Lung (tissue), 12 donors: ENCODE results near the gene SCD5. TPM values are rescaled to one million over a fixed set of nuclear protein-coding genes. Genes with fewer than 3 reads are reported as not detected.

Experiments
- ATAC-seq: fragments of 200-7000 bp; cut with Tn5 transposase; one replicate; pipeline ENCODE4 v1.9.1; 2020; ENCODE audit warnings: moderate number of reproducible peaks; ENCODE audit not compliant: insufficient read depth, low FRiP score
- DNase-seq, 3 donors: peaks; one replicate each; pipeline ENCODE4 v3.0.0-alpha.2; 2013 to 2017
- H3K27ac ChIP-seq, 2 donors: one replicate each; pipeline ENCODE4 v1.5.1; 2013; ENCODE audit warnings: mild to moderate bottlenecking in 2 of 2, moderate library complexity in 2 of 2, control low read depth in 1 of 2, inconsistent platforms in 1 of 2, low read depth in 1 of 2, low read length in 1 of 2
- H3K27me3 ChIP-seq, 3 donors: one replicate each; pipeline ENCODE4 v1.5.1; 2013; ENCODE audit warnings: low read length in 2 of 3; ENCODE audit not compliant: control insufficient read depth in 3 of 3, insufficient read depth in 3 of 3
- H3K36me3 ChIP-seq, 4 donors: one replicate each; pipeline ENCODE4 v1.5.1; 2013; ENCODE audit warnings: low read length in 4 of 4, mild to moderate bottlenecking in 1 of 4, moderate library complexity in 1 of 4; ENCODE audit not compliant: control insufficient read depth in 4 of 4, insufficient read depth in 4 of 4
- H3K4me1 ChIP-seq, 5 donors: one replicate each; pipeline ENCODE4 v1.5.1; 2013; ENCODE audit warnings: low read length in 5 of 5, mild to moderate bottlenecking in 2 of 5, moderate library complexity in 1 of 5; ENCODE audit not compliant: control insufficient read depth in 5 of 5, insufficient read depth in 5 of 5
- H3K4me3 ChIP-seq: one replicate; pipeline ENCODE4 v1.5.1; 2013; ENCODE audit warnings: mild to moderate bottlenecking, control low read depth, moderate library complexity
- H3K9ac ChIP-seq, 2 donors: one replicate each; pipeline ENCODE4 v1.5.1; 2013; ENCODE audit warnings: low read length in 2 of 2, control low read depth in 1 of 2; ENCODE audit not compliant: insufficient read depth in 1 of 2
- H3K9me3 ChIP-seq, 4 donors: one replicate each; pipeline ENCODE4 v1.5.1; 2013; ENCODE audit warnings: low read length in 3 of 4, mild to moderate bottlenecking in 1 of 4, moderate library complexity in 1 of 4; ENCODE audit not compliant: control insufficient read depth in 4 of 4, insufficient read depth in 3 of 4
- CTCF ChIP-seq: IDR thresholded peaks from 2 replicates; pipeline ENCODE4 v1.5.1; 2012; ENCODE audit warnings: mild to moderate bottlenecking; ENCODE audit errors: control extremely low read depth, extremely low read depth
- WGBS, 2 donors: extraction: QIAGEN DNeasy Blood & Tissue Kit; methylation state at CpG; one replicate each; pipeline ENCODE4 v1.1.7; 2013; 5-methylcytosine and 5-hydroxymethylcytosine counted together
- polyA plus RNA-seq, 2 donors: library from polyadenylated mRNA; stranded (reverse); fragments of 200-250 nt; gene quantifications; one replicate each; pipeline ENCODE4 v1.2.1, GENCODE V29; 2013
- total RNA-seq, 2 donors: library from RNA; depleted of rRNA in 1 of 2; stranded (reverse); fragments of >200 nt in 1 of 2; gene quantifications; one replicate each; pipeline ENCODE4 v1.2.1, GENCODE V29; 2014 to 2021
- donor health status: control.
- donor health status: control.
- donor health status: Bipolar disorder and iron deficiency.
- donor health status: healthy.
- donor health status: DM: yes; HTN: yes; CAD: no.

The SCD5 gene
- total and polyA plus RNA-seq, 4 donors, result 5.0 to 22.6 (median 13.8) TPM

GRCh38 chr4:82792912-82793649 is 5.5 kb downstream of the SCD5 start:
- no peak overlapping the region for H3K4me3 ChIP-seq
- ATAC-seq (no peak), DNase-seq (no peak)
- 69 to 78% methylated on average over 6 of the region's 6 CpGs for WGBS, 2 donors
- no peaks in the 10 kb centered on the region for H3K36me3 ChIP-seq
- H3K27me3 ChIP-seq, result no peaks in the 10 kb centered on the region
- no peaks in the 10 kb centered on the region for H3K9me3 ChIP-seq
- TF ChIP-seq CTCF, result no peak
- peaks cover 0 to 24% (median 4%) of the 10 kb centered on the region in 5 donors for H3K4me1 ChIP-seq
- no peak overlapping the region for H3K9ac ChIP-seq
- no peak overlapping the region for H3K27ac ChIP-seq

GRCh38 chr4:82791179-82791578 is 7.4 kb downstream of the SCD5 start:
- Histone ChIP-seq H3K27me3 (no peaks in the 10 kb centered on the region), H3K4me1 (peaks cover 0 to 16% (median 0%) of the 10 kb centered on the region in 5 donors), H3K4me3 (no peak overlapping the region), H3K9me3 (no peaks in the 10 kb centered on the region), H3K9ac (no peak overlapping the region), H3K36me3 (no peaks in the 10 kb centered on the region), H3K27ac (no peak overlapping the region)
- 88 to 89% methylated on average over 6 of the region's 6 CpGs for WGBS, 2 donors
- no peak for DNase-seq
- no peak for TF ChIP-seq CTCF
- no peak for ATAC-seq

DNA sequence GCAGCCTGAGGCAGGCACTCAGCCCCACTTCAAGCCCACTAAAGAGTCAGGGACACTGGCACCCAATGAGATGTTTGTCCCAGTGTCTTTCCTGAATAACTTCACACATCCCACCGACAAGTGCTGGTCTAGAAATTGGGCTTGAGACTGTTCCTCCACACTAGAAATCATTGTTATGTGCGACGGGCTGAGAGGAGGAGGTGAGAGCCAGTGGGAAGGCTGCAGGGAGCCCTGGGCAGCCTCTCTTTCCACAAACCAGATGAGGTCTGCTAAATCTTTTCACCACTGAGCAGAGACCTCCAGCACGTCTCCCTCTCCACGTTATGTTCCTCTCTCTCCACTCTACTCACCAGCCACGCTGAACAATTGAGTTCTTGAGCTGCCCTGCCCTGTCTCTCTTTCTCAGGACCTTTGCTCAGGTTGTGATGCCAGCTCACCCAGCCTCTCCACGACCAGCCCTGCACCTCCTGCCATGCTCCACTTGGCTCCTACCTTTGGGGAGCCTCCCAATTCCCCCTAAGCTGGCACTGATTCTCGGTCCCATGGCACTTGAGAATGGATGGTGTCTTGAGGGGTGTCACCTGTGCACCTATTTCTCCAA is 8.4 kb downstream of the SCD5 start:
- Histone ChIP-seq H3K9ac (no peak overlapping the region), H3K27ac (no peak overlapping the region)

More for the DNA sequence above, 8.4 kb downstream of the SCD5 start:
- 67 to 87% methylated on average over 8 of the region's 8 CpGs for WGBS, 2 donors
- H3K9me3 ChIP-seq, result no peaks in the 10 kb centered on the region
- H3K4me3 ChIP-seq, result no peak overlapping the region
- H3K4me1 ChIP-seq, result peaks cover 0 to 26% (median 0%) of the 10 kb centered on the region in 5 donors
- no peak for TF ChIP-seq CTCF
- ATAC-seq, result no peak
- H3K27me3 ChIP-seq, result no peaks in the 10 kb centered on the region
- no peak for DNase-seq
- no peaks in the 10 kb centered on the region for H3K36me3 ChIP-seq
